SK-N-SH (cell line): ENCODE results near the gene PTTG1IP2.

ENCODE experiments used
- EP300 ChIP-seq, 2 experiments: IDR thresholded peaks; 2 replicates each; pipeline versions ENCODE4 v1.4.0 to v1.6.1; 2012; ENCODE audit warnings: borderline replicate concordance in 1 of 2, low read depth in 1 of 2, low read length in 1 of 2
- EZH2phosphoT487 ChIP-seq: fragments of 200-600 bp; sonication (generic); IDR thresholded peaks from 2 replicates; pipeline ENCODE4 v1.6.1; 2017; ENCODE audit warnings: low read depth, mixed run types, mild to moderate bottlenecking, antibody characterized with exemption, moderate library complexity, borderline replicate concordance
- GABPA ChIP-seq: IDR thresholded peaks from 2 replicates; pipeline ENCODE4 v1.4.0; 2012; ENCODE audit warnings: low read depth, mild to moderate bottlenecking
- POLR2AphosphoS5 ChIP-seq: IDR thresholded peaks from 2 replicates; pipeline ENCODE4 v1.6.1; 2012; ENCODE audit warnings: low read depth, low read length
- RCOR1 ChIP-seq: fragments of 150-350 bp; IDR thresholded peaks from 2 replicates; pipeline ENCODE4 v1.6.1; 2017; ENCODE audit warnings: antibody characterized with exemption, low read length
- RFX5 ChIP-seq: IDR thresholded peaks from 2 replicates; pipeline ENCODE4 v1.6.1; 2012; ENCODE audit warnings: mild to moderate bottlenecking, improper control_type of control experiment, low read length
- SMC3 ChIP-seq: IDR thresholded peaks from 2 replicates; pipeline ENCODE4 v1.6.1; 2012; ENCODE audit warnings: low read depth, low read length, improper control_type of control experiment
- TAF1 ChIP-seq: IDR thresholded peaks from 2 replicates; pipeline ENCODE4 v1.6.1; 2012; ENCODE audit warnings: low read depth, mild to moderate bottlenecking, low read length, moderate library complexity, borderline replicate concordance
- TCF12 ChIP-seq: IDR thresholded peaks from 2 replicates; pipeline ENCODE4 v1.4.0; 2012
- TF ChIP-seq, protein P1 (sequence below): fragments of 200-600 bp; sonication (generic); IDR thresholded peaks from 2 replicates; pipeline ENCODE4 v1.6.1; 2017; ENCODE audit warnings: antibody characterized with exemption, mild to moderate bottlenecking, moderate library complexity
- TF ChIP-seq, protein P2 (sequence below): IDR thresholded peaks from 2 replicates; pipeline ENCODE4 v1.6.1; 2012; ENCODE audit warnings: mild to moderate bottlenecking, low read depth, low read length, moderate library complexity

- no peak for TF ChIP-seq EZH2phosphoT487
- TF ChIP-seq, protein P1, sequence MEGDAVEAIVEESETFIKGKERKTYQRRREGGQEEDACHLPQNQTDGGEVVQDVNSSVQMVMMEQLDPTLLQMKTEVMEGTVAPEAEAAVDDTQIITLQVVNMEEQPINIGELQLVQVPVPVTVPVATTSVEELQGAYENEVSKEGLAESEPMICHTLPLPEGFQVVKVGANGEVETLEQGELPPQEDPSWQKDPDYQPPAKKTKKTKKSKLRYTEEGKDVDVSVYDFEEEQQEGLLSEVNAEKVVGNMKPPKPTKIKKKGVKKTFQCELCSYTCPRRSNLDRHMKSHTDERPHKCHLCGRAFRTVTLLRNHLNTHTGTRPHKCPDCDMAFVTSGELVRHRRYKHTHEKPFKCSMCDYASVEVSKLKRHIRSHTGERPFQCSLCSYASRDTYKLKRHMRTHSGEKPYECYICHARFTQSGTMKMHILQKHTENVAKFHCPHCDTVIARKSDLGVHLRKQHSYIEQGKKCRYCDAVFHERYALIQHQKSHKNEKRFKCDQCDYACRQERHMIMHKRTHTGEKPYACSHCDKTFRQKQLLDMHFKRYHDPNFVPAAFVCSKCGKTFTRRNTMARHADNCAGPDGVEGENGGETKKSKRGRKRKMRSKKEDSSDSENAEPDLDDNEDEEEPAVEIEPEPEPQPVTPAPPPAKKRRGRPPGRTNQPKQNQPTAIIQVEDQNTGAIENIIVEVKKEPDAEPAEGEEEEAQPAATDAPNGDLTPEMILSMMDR: no peak
- no peak for TF ChIP-seq TCF12
- no peak for TF ChIP-seq GABPA
- no peak for TF ChIP-seq POLR2AphosphoS5
- no peak for TF ChIP-seq SMC3
- TF ChIP-seq TAF1: no peak
- TF ChIP-seq RFX5: no peak
- TF ChIP-seq RCOR1: no peak
- no peak for TF ChIP-seq EP300 (IDR thresholded peaks at IDR 0.05; ENCODE audit: borderline replicate concordance in 1 of 2, low read depth in 1 of 2, low read length in 1 of 2)
- TF ChIP-seq, protein P2, sequence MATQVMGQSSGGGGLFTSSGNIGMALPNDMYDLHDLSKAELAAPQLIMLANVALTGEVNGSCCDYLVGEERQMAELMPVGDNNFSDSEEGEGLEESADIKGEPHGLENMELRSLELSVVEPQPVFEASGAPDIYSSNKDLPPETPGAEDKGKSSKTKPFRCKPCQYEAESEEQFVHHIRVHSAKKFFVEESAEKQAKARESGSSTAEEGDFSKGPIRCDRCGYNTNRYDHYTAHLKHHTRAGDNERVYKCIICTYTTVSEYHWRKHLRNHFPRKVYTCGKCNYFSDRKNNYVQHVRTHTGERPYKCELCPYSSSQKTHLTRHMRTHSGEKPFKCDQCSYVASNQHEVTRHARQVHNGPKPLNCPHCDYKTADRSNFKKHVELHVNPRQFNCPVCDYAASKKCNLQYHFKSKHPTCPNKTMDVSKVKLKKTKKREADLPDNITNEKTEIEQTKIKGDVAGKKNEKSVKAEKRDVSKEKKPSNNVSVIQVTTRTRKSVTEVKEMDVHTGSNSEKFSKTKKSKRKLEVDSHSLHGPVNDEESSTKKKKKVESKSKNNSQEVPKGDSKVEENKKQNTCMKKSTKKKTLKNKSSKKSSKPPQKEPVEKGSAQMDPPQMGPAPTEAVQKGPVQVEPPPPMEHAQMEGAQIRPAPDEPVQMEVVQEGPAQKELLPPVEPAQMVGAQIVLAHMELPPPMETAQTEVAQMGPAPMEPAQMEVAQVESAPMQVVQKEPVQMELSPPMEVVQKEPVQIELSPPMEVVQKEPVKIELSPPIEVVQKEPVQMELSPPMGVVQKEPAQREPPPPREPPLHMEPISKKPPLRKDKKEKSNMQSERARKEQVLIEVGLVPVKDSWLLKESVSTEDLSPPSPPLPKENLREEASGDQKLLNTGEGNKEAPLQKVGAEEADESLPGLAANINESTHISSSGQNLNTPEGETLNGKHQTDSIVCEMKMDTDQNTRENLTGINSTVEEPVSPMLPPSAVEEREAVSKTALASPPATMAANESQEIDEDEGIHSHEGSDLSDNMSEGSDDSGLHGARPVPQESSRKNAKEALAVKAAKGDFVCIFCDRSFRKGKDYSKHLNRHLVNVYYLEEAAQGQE: no peak
Measured at GRCh38 chr7:90538405-90538804, 69.0 kb downstream of the PTTG1IP2 start.
